PC-3 (cell line): ENCODE measurements around the gene IRAK1. TPM values are rescaled to one million over a fixed set of nuclear protein-coding genes. Genes with fewer than 3 reads are reported as not detected.

Source experiments
- ATAC-seq: fragments of 200-7000 bp; cut with Tn5 transposase; 2 replicates; pipeline ENCODE4 v1.9.1; 2020; ENCODE audit warnings: mild to moderate bottlenecking, moderate library complexity
- BruUV-seq: library from RNA; stranded (reverse); fragments of 400-500 nt; replicated peaks from 2 replicates; lab custom pipeline; 2021; lab: Mats Ljungman, UMichigan
- CTCF ChIA-PET: fragments of 300-600 bp; sonication (Branson Sonifier 250); formaldehyde crosslinking; loops from one replicate; lab custom pipeline; 2022; ENCODE audit warnings: antibody characterized with exemption; lab: Charles Lee
- POLR2A ChIA-PET: fragments of 300-600 bp; sonication (Branson Sonifier 250); formaldehyde crosslinking; loops from one replicate; lab custom pipeline; 2022; ENCODE audit warnings: antibody characterized with exemption; ENCODE audit not compliant: unreplicated experiment; lab: Charles Lee
- DNase-seq: peaks from one replicate; pipeline ENCODE4 v3.0.0-alpha.2; 2015
- H2AFZ ChIP-seq: fragments of 300-600 bp; sonication (generic); 2 replicates; pipeline ENCODE4 v1.6.0; 2016; ENCODE audit warnings: antibody characterized with exemption, low read length
- H3F3A ChIP-seq: fragments of 300-600 bp; sonication (generic); one replicate; pipeline ENCODE4 v1.6.0; 2017; ENCODE audit warnings: antibody characterized with exemption, low read length, control low read depth, mild to moderate bottlenecking; ENCODE audit not compliant: unreplicated experiment
- H3K27ac ChIP-seq: fragments of 300-600 bp; sonication (generic); 2 replicates; pipeline ENCODE4 v1.5.1; 2016; ENCODE audit warnings: mild to moderate bottlenecking, low read length
- H3K27me3 ChIP-seq: fragments of 300-600 bp; sonication (generic); 2 replicates; pipeline ENCODE4 v1.6.1; 2016; ENCODE audit warnings: low read length, mixed read lengths
- H3K36me3 ChIP-seq: fragments of 300-600 bp; sonication (generic); 2 replicates; pipeline ENCODE4 v1.6.1; 2016; ENCODE audit warnings: low read depth, mixed run types, low read length, mixed read lengths
- H3K4me1 ChIP-seq: fragments of 300-600 bp; sonication (generic); 2 replicates; pipeline ENCODE4 v1.5.1; 2016; ENCODE audit warnings: low read length; ENCODE audit not compliant: insufficient read depth
- H3K4me2 ChIP-seq: fragments of 300-600 bp; sonication (generic); 2 replicates; pipeline ENCODE4 v1.6.0; 2016; ENCODE audit warnings: low read length
- H3K4me3 ChIP-seq: fragments of 300-600 bp; sonication (generic); 2 replicates; pipeline ENCODE4 v1.5.1; 2016; ENCODE audit warnings: mild to moderate bottlenecking, low read length, mixed read lengths
- H3K79me2 ChIP-seq: fragments of 300-600 bp; sonication (generic); 2 replicates; pipeline ENCODE4 v1.6.1; 2017; ENCODE audit warnings: low read length, mixed read lengths
- H3K9ac ChIP-seq: fragments of 300-600 bp; sonication (generic); 2 replicates; pipeline ENCODE4 v1.6.0; 2016; ENCODE audit warnings: mild to moderate bottlenecking, low read length
- H3K9me2 ChIP-seq: fragments of 300-600 bp; sonication (generic); replicated peaks from 2 replicates; pipeline ENCODE4 v1.6.1; 2016; ENCODE audit warnings: mixed run types, low read length, mixed read lengths
- H3K9me3 ChIP-seq: fragments of 300-600 bp; sonication (generic); 2 replicates; pipeline ENCODE4 v1.6.1; 2016; ENCODE audit warnings: low read length, mixed read lengths
- H4K20me1 ChIP-seq: fragments of 300-600 bp; sonication (generic); 2 replicates; pipeline ENCODE4 v1.6.1; 2016; ENCODE audit warnings: low read length, mixed read lengths
- CTCF ChIP-seq: fragments of 300-600 bp; sonication (generic); conservative IDR thresholded peaks from 2 replicates; pipeline ENCODE4 v1.5.1; 2017; ENCODE audit warnings: antibody characterized with exemption, low read depth, mild to moderate bottlenecking, low read length
- EZH2 ChIP-seq: fragments of 300-600 bp; sonication (generic); IDR thresholded peaks from one replicate; pipeline ENCODE4 v1.6.1; 2017; ENCODE audit warnings: antibody characterized with exemption, mild to moderate bottlenecking, low read length; ENCODE audit not compliant: unreplicated experiment
- EZH2phosphoT487 ChIP-seq: fragments of 300-600 bp; sonication (generic); IDR thresholded peaks from 2 replicates; pipeline ENCODE4 v1.6.1; 2018; ENCODE audit warnings: mild to moderate bottlenecking, antibody characterized with exemption, low read length, borderline replicate concordance
- intact Hi-C: fragments of 100-400 bp; cut with micrococcal nuclease; formaldehyde crosslinking; loops from 2 replicates; pipeline ENCODE4 v1.9.0; 2023
- total RNA-seq: library from RNA; depleted of rRNA; stranded (reverse); fragments of >200 nt; gene quantifications from 2 replicates; pipeline ENCODE4 v1.2.3, GENCODE V29; 2014

Gene IRAK1
- total RNA-seq, 1 experiment from 2014 or later = 366 TPM

DNA sequence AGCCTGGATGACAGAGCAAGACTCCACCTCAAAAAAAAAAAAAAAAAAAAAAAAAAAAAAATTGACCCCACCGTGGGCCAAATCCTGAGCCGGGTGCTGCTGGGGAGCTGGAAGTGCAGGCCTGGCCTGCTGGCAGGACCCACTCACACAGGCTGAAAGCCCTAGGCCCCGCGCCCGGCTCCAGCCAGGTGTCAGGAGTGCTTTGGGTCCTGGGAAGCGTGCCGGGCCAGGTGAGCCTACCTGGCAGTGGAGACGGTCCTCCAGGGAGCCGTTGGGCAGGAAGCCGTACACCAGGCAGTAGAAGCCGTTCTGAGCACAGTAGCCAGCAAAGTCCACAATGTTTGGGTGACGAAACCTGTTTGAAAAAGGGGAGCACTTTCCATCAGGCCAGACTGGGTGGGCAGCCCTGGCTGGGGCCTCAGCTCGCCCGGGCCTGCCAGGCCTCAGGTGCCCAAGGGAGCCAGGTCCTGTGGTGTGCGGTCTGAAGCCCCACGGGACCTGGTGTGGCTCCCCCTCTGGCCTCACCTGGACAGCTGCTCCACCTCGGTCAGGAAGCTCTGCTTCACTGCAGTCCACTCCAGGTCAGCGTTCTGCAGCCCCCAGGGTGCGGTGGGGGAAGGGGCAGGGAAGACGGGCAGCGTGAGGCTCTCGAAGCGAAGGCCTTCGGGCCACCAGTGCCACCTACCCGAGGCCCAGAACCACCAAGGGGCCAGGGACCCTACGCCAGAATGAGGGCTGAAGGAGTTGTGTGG is 1.8 kb downstream of the IRAK1 start:
- Histone ChIP-seq H4K20me1 (0 out of 2 replicates have a peak, but pooled peaks cover 3% of the 10 kb centered on the region), H3K4me2 (peak overlapping the region; percentile 100), H3K27me3 (no peaks in the 10 kb centered on the region), H3K79me2 (peaks cover 51% of the 10 kb centered on the region), H3F3A (no peaks in the 10 kb centered on the region), H3K9ac (peak overlapping the region; percentile 95), H3K4me1 (peaks cover 24% of the 10 kb centered on the region), H3K9me2 (no peaks in the 10 kb centered on the region), H3K36me3 (peaks cover 24% of the 10 kb centered on the region), H3K27ac (no peak overlapping the region), H3K9me3 (no peaks in the 10 kb centered on the region), H3K4me3 (peak overlapping the region; percentile 97), H2AFZ (no peak overlapping the region)
- POLR2A ChIA-PET = no interaction called here
- BruUV-seq = no TSS peak
- TF ChIP-seq EZH2 (no peak), CTCF (0 out of 2 replicates have a peak, but pooled peaks have one; percentile 9), EZH2phosphoT487 (no peak)
- CTCF ChIA-PET = no interaction called here
- ATAC-seq = no peak
- no peak for DNase-seq
- intact Hi-C loops = no loop called here

- H4K20me1 ChIP-seq = 0 out of 2 replicates have a peak, but pooled peaks cover 3% of the 10 kb centered on the region
- no peaks in the 10 kb centered on the region for H3K27me3 ChIP-seq
- peaks cover 51% of the 10 kb centered on the region for H3K79me2 ChIP-seq
- H3K9me2 ChIP-seq = no peaks in the 10 kb centered on the region
- no peak overlapping the region for H3K27ac ChIP-seq
- peaks cover 37% of the 10 kb centered on the region for H3K36me3 ChIP-seq
- BruUV-seq = no TSS peak
- CTCF ChIA-PET = no interaction called here
- H3K4me1 ChIP-seq = peaks cover 24% of the 10 kb centered on the region
- POLR2A ChIA-PET = no interaction called here
- no peaks in the 10 kb centered on the region for H3K9me3 ChIP-seq
- no peak for DNase-seq
- ATAC-seq = no peak
- no peak overlapping the region for H2AFZ ChIP-seq
- TF ChIP-seq EZH2 (no peak), EZH2phosphoT487 (no peak), CTCF (no peak)
- no peak overlapping the region for H3K4me3 ChIP-seq
- no peak overlapping the region for H3K4me2 ChIP-seq
- H3K9ac ChIP-seq = no peak overlapping the region
- no peaks in the 10 kb centered on the region for H3F3A ChIP-seq
- intact Hi-C loops = no loop called here
These were observed 3.2 kb downstream of the IRAK1 start for GRCh38 chrX:154016366-154017076.
